Measurements from ENCODE around the gene DIO3. TPM values are rescaled to one million over a fixed set of nuclear protein-coding genes. Genes with fewer than 3 reads are reported as not detected.

Gene DIO3
- total RNA-seq = not detected in 2 replicates

GRCh38 chr14:101561145-101561896 lies at the start of gene DIO3:
TSS of gene DIO3 (plus strand) at chr14:101561495.

Other genes with a start within 250 kb of the DIO3 start
- gene PPP2R5C, start 200.2 kb downstream of the DIO3 start, total RNA-seq = 89.3 and 101 TPM in 2 replicates